PC-9 (cell line): ENCODE data around the gene COL4A2. TPM values are rescaled to one million over a fixed set of nuclear protein-coding genes. Genes with fewer than 3 reads are reported as not detected.

Experiments
- BruUV-seq: library from RNA; stranded (reverse); fragments of 400-500 nt; replicated peaks from 2 replicates; lab custom pipeline; 2021; lab: Mats Ljungman, UMichigan
- CTCF ChIA-PET: fragments of 300-600 bp; sonication (Branson Sonifier 250); formaldehyde crosslinking; loops from one replicate; lab custom pipeline; 2022; ENCODE audit warnings: antibody characterized with exemption; lab: Charles Lee
- POLR2A ChIA-PET: fragments of 300-600 bp; sonication (Branson Sonifier 250); formaldehyde crosslinking; loops from one replicate; lab custom pipeline; 2022; ENCODE audit warnings: antibody characterized with exemption; ENCODE audit not compliant: unreplicated experiment; lab: Charles Lee
- DNase-seq, 2 experiments: peaks; one replicate each; pipeline versions ENCODE4 v3.0.0 to v3.0.0-alpha.2; 2015 to 2022; ENCODE audit warnings: mixed read lengths in 1 of 2
- H2AFZ ChIP-seq: fragments of 200-600 bp; sonication (generic); 2 replicates; pipeline ENCODE4 v1.8.1; 2017; ENCODE audit warnings: antibody characterized with exemption
- H3F3A ChIP-seq: fragments of 200-600 bp; sonication (generic); 2 replicates; pipeline ENCODE4 v1.8.1; 2017; ENCODE audit warnings: antibody characterized with exemption, mild to moderate bottlenecking, low read depth; ENCODE audit not compliant: insufficient read depth
- H3K27ac ChIP-seq: fragments of 200-600 bp; sonication (generic); 2 replicates; pipeline ENCODE4 v1.6.1; 2016; ENCODE audit warnings: mixed run types
- H3K27me3 ChIP-seq: fragments of 200-600 bp; sonication (generic); 2 replicates; pipeline ENCODE4 v1.6.1; 2016; ENCODE audit warnings: low read depth, mixed run types; ENCODE audit not compliant: insufficient read depth
- H3K36me3 ChIP-seq: fragments of 200-600 bp; sonication (generic); 2 replicates; pipeline ENCODE4 v1.6.1; 2016; ENCODE audit warnings: low read depth, mixed run types
- H3K4me1 ChIP-seq: fragments of 200-600 bp; sonication (generic); replicated peaks from 2 replicates; pipeline ENCODE4 v1.6.1; 2016; ENCODE audit warnings: mixed run types; ENCODE audit not compliant: insufficient read depth
- H3K4me2 ChIP-seq: fragments of 200-600 bp; sonication (generic); 2 replicates; pipeline ENCODE4 v1.6.1; 2017; ENCODE audit warnings: mixed run types
- H3K4me3 ChIP-seq: fragments of 200-600 bp; sonication (generic); 2 replicates; pipeline ENCODE4 v1.6.1; 2016; ENCODE audit warnings: mixed run types
- H3K79me2 ChIP-seq: fragments of 200-600 bp; sonication (generic); 2 replicates; pipeline ENCODE4 v1.6.1; 2017; ENCODE audit warnings: low read depth, mixed run types
- H3K9me2 ChIP-seq: fragments of 200-600 bp; sonication (generic); 2 replicates; pipeline ENCODE4 v1.8.1; 2017; ENCODE audit warnings: mild to moderate bottlenecking; ENCODE audit not compliant: insufficient read depth
- H3K9me3 ChIP-seq: fragments of 200-600 bp; sonication (generic); 2 replicates; pipeline ENCODE4 v1.8.1; 2016; ENCODE audit warnings: low read depth; ENCODE audit not compliant: insufficient read depth
- H4K20me1 ChIP-seq: fragments of 200-600 bp; sonication (generic); 2 replicates; pipeline ENCODE4 v1.8.1; 2017; ENCODE audit not compliant: insufficient read depth
- CTCF ChIP-seq: fragments of 200-600 bp; sonication (generic); conservative IDR thresholded peaks from 2 replicates; pipeline ENCODE4 v1.6.1; 2017; ENCODE audit warnings: mixed run types, antibody characterized with exemption, mild to moderate bottlenecking, moderate library complexity
- EZH2 ChIP-seq: fragments of 200-600 bp; sonication (generic); IDR thresholded peaks from 2 replicates; pipeline ENCODE4 v1.8.0; 2017; ENCODE audit warnings: antibody characterized with exemption, low read depth
- intact Hi-C: fragments of 100-400 bp; cut with micrococcal nuclease; formaldehyde crosslinking; loops from one replicate; pipeline ENCODE4 v1.10.0; 2022; ENCODE audit not compliant: unreplicated experiment
- total RNA-seq: library from RNA; stranded (reverse); gene quantifications from 2 replicates; pipeline ENCODE4 v1.2.3, GENCODE V29; 2021

The COL4A2 gene
- total RNA-seq, 1 experiment from 2014 or later: 1.2 TPM

DNA sequence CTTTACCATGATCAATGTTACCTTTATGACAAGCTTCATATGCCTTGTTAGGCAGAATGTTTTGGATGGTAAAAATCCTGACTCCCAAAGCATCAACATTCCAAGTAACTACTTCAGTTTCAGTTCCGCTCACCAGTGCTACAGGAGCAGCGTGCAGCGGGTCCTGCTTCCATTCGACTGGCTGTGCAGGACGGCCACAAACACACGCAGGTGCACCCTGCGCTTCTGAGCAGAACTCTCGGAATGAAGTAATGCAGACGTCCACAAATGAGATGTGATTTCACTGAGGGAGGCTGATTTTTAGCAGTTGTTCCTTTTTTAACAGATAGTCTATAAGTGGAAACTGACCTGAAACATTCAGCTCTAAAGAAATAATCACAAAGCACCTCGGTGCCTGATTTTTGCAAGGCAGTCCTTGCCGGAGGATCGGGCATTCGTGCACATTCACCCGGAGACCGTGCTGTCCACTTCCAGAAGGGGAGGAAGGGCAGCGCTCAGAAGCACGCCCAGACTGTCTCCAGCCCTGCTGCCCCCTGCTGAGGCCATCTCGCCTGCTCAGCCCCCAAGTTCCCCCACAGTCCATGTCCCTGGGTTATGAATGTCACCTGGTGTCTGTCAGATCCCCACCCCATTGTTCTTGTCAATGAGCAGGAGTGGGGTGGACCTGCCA, 168.6 kb downstream of the COL4A2 start:
- no peaks in the 10 kb centered on the region for H3K9me3 ChIP-seq
- no peak overlapping the region for H3K27ac ChIP-seq
- TF ChIP-seq CTCF (no peak), EZH2 (no peak)
- CTCF ChIA-PET: no interaction called here
- H3K36me3 ChIP-seq: no peaks in the 10 kb centered on the region
- H4K20me1 ChIP-seq: no peaks in the 10 kb centered on the region
- H2AFZ ChIP-seq: no peak overlapping the region
- no TSS peak for BruUV-seq
- H3K79me2 ChIP-seq: no peaks in the 10 kb centered on the region
- no peaks in the 10 kb centered on the region for H3K9me2 ChIP-seq
- no peak overlapping the region for H3K4me3 ChIP-seq
- H3K27me3 ChIP-seq: peaks cover 6% of the 10 kb centered on the region
- intact Hi-C loops: no loop called here
- H3K4me2 ChIP-seq: no peak overlapping the region
- H3F3A ChIP-seq: 0 out of 2 replicates have a peak, but pooled peaks cover 3% of the 10 kb centered on the region
- POLR2A ChIA-PET: no interaction called here
- no peak for DNase-seq
- H3K4me1 ChIP-seq: 0 out of 2 replicates have a peak, but pooled peaks cover 4% of the 10 kb centered on the region

- TF ChIP-seq EZH2 (no peak), CTCF (no peak)
- ChIA-PET CTCF (no interaction called here), POLR2A (no interaction called here)
- Histone ChIP-seq H3K4me3 (no peak overlapping the region), H4K20me1 (no peaks in the 10 kb centered on the region), H3K27me3 (peaks cover 8% of the 10 kb centered on the region), H3K36me3 (no peaks in the 10 kb centered on the region), H2AFZ (no peak overlapping the region), H3F3A (0 out of 2 replicates have a peak, but pooled peaks cover 3% of the 10 kb centered on the region), H3K4me2 (no peak overlapping the region), H3K79me2 (no peaks in the 10 kb centered on the region), H3K4me1 (0 out of 2 replicates have a peak, but pooled peaks cover 4% of the 10 kb centered on the region), H3K9me3 (no peaks in the 10 kb centered on the region), H3K27ac (no peak overlapping the region), H3K9me2 (no peaks in the 10 kb centered on the region)
- BruUV-seq: no TSS peak
- DNase-seq: no peak
- intact Hi-C loops: no loop called here
Observed at GRCh38 chr13:110476220-110476617, 169.1 kb downstream of the COL4A2 start.

- BruUV-seq: no TSS peak
- Histone ChIP-seq H3K79me2 (no peaks in the 10 kb centered on the region), H3K27me3 (peaks cover 18% of the 10 kb centered on the region), H4K20me1 (no peaks in the 10 kb centered on the region), H3K9me3 (no peaks in the 10 kb centered on the region), H3K4me3 (no peak overlapping the region), H2AFZ (no peak overlapping the region), H3K4me1 (0 out of 2 replicates have a peak, but pooled peaks cover 4% of the 10 kb centered on the region), H3K9me2 (no peaks in the 10 kb centered on the region), H3K36me3 (no peaks in the 10 kb centered on the region), H3F3A (0 out of 2 replicates have a peak, but pooled peaks cover 3% of the 10 kb centered on the region), H3K4me2 (no peak overlapping the region), H3K27ac (no peak overlapping the region)
- no peak for DNase-seq
- CTCF ChIA-PET: no interaction called here
- POLR2A ChIA-PET: no interaction called here
- intact Hi-C loops: no loop called here
- no peak for TF ChIP-seq CTCF
- TF ChIP-seq EZH2: no peak
Observed at GRCh38 chr13:110477706-110478245, 170.7 kb downstream of the COL4A2 start.
